CD4-positive, alpha-beta T cell treated with Interleukin-10 for 1 hour (primary cell): ENCODE data around the gene HDAC10.

Source experiments
- DNase-seq: peaks from one replicate; pipeline ENCODE4 v3.0.0-alpha.2; 2020

Gene HDAC10

GRCh38 chr22:50232481-50233151, 18.4 kb downstream of the HDAC10 start:
- DNase-seq: no peak

- DNase-seq: no peak
Observed at GRCh38 chr22:50229370-50229769, 21.7 kb downstream of the HDAC10 start.

GRCh38 chr22:50228366-50228765, 22.7 kb downstream of the HDAC10 start:
- DNase-seq: no peak

GRCh38 chr22:50227579-50228215, 23.4 kb downstream of the HDAC10 start:
- DNase-seq: no peak

GRCh38 chr22:50226875-50227165, 24.2 kb downstream of the HDAC10 start:
- DNase-seq: no peak

- no peak for DNase-seq
Observed at GRCh38 chr22:50226063-50226874, 24.8 kb downstream of the HDAC10 start.

- DNase-seq: no peak
Observed at GRCh38 chr22:50225200-50225969, 25.7 kb downstream of the HDAC10 start.

GRCh38 chr22:50224071-50224470, 27.0 kb downstream of the HDAC10 start:
- no peak for DNase-seq

GRCh38 chr22:50222508-50222907, 28.6 kb downstream of the HDAC10 start:
- DNase-seq: no peak

- no peak for DNase-seq
Observed at GRCh38 chr22:50221410-50222300, 29.4 kb downstream of the HDAC10 start.

GRCh38 chr22:50220603-50221409, 30.3 kb downstream of the HDAC10 start:
- no peak for DNase-seq

GRCh38 chr22:50219800-50220602, 31.1 kb downstream of the HDAC10 start:
- no peak for DNase-seq

- DNase-seq: no peak
Observed at GRCh38 chr22:50218996-50219727, 31.9 kb downstream of the HDAC10 start.

GRCh38 chr22:50218153-50218995, 32.7 kb downstream of the HDAC10 start:
- DNase-seq: no peak

GRCh38 chr22:50217543-50218152, 33.4 kb downstream of the HDAC10 start:
- DNase-seq: no peak

GRCh38 chr22:50216684-50217520, 34.2 kb downstream of the HDAC10 start:
- no peak for DNase-seq

- no peak for DNase-seq
Observed at GRCh38 chr22:50216055-50216683, 34.9 kb downstream of the HDAC10 start.
